SH-SY5Y (cell line): ENCODE measurements around the gene AKAP6.

Source experiments
- GATA2 ChIP-seq: IDR thresholded peaks from 2 replicates; pipeline ENCODE4 v1.6.1; 2011; ENCODE audit warnings: mild to moderate bottlenecking, low read depth, low read length
- GATA3 ChIP-seq: IDR thresholded peaks from 2 replicates; pipeline ENCODE4 v1.6.1; 2011; ENCODE audit warnings: low read depth, mild to moderate bottlenecking, low read length, moderate library complexity

DNA sequence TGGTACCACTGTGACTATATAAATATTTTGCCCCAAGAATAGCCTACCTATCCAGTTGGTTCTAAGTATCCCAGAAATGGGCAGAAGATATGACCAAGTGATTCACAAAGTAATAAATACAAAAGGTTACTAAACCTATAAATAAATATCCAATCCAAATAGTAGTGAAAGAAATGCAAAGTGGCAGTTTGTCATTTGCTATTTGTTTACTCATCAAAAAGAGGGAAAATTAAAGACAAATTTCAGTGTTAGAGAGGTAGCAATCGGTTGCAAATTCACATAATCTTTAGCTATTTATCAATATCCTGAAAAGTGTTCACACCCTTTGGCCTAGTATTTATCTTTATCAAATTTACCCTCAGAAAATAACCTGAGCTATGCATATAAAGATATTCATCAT is 473.2 kb downstream of the AKAP6 start:
- TF ChIP-seq GATA3: no peak
- TF ChIP-seq GATA2: no peak
